CD4-positive, alpha-beta T cell (primary cell): ENCODE results near the gene PASK. TPM values are rescaled to one million over a fixed set of nuclear protein-coding genes. Genes with fewer than 3 reads are reported as not detected.

Experiments
- ATAC-seq: fragments of 200-7000 bp; cut with Tn5 transposase; one replicate; pipeline ENCODE4 v1.10.0; 2022; ENCODE audit warnings: mild to moderate bottlenecking; ENCODE audit not compliant: poor library complexity
- CTCF ChIA-PET: fragments of 350-600 bp; sonication (Branson Sonifier 250); formaldehyde crosslinking; loops from one replicate; lab custom pipeline; 2021; ENCODE audit warnings: antibody characterized with exemption, inconsistent platforms; lab: Charles Lee
- POLR2A ChIA-PET: fragments of 350-600 bp; sonication (Branson Sonifier 250); formaldehyde crosslinking; loops from one replicate; lab custom pipeline; 2021; ENCODE audit warnings: antibody characterized with exemption, inconsistent platforms; lab: Charles Lee
- DNase-seq, 14 experiments: peaks; one replicate each; pipeline ENCODE4 v3.0.0-alpha.2; 2013 to 2020; ENCODE audit warnings: mixed read lengths in 2 of 14
- H3K27ac ChIP-seq, 2 donors: one replicate each; pipeline versions ENCODE4 v1.5.1 to v1.7.0; 2013; ENCODE audit warnings: low read length in 2 of 2, low read depth in 1 of 2, mild to moderate bottlenecking in 1 of 2
- H3K27me3 ChIP-seq, 2 experiments: 1 replicate in 1 of 2; 2 replicates in 1 of 2; pipeline versions ENCODE4 v1.6.1 to v1.7.0; 2013; ENCODE audit warnings: low read length in 2 of 2, control low read depth in 1 of 2, mild to moderate bottlenecking in 1 of 2, moderate library complexity in 1 of 2; ENCODE audit not compliant: insufficient read depth in 2 of 2, control insufficient read depth in 1 of 2
- H3K36me3 ChIP-seq: one replicate; pipeline ENCODE4 v1.6.1; 2013; ENCODE audit warnings: low read length, control low read depth; ENCODE audit not compliant: insufficient read depth
- H3K4me1 ChIP-seq: one replicate; pipeline ENCODE4 v1.6.1; 2013; ENCODE audit warnings: low read length, control low read depth; ENCODE audit not compliant: insufficient read depth
- H3K4me3 ChIP-seq: one replicate; pipeline ENCODE4 v1.5.1; 2013; ENCODE audit warnings: mild to moderate bottlenecking, low read length, moderate library complexity
- H3K9me3 ChIP-seq, 2 experiments: 1 replicate in 1 of 2; 2 replicates in 1 of 2; pipeline versions ENCODE4 v1.6.1 to v1.7.0; 2013; ENCODE audit warnings: low read length in 2 of 2, mild to moderate bottlenecking in 2 of 2, control low read depth in 1 of 2, moderate library complexity in 1 of 2; ENCODE audit not compliant: control insufficient read depth in 1 of 2, insufficient read depth in 1 of 2
- H3K27ac Mint-ChIP-seq: one replicate; pipeline ENCODE4 v1.8.0; 2020; ENCODE audit warnings: mixed read lengths
- H3K27me3 Mint-ChIP-seq: one replicate; pipeline ENCODE4 v1.8.0; 2021; ENCODE audit warnings: mixed read lengths
- H3K36me3 Mint-ChIP-seq: one replicate; pipeline ENCODE4 v1.8.0; 2021; ENCODE audit warnings: low read depth, mixed read lengths
- H3K4me1 Mint-ChIP-seq: one replicate; pipeline ENCODE4 v1.8.0; 2021; ENCODE audit warnings: low read depth, mixed read lengths
- H3K4me3 Mint-ChIP-seq: one replicate; pipeline ENCODE4 v1.8.0; 2020; ENCODE audit warnings: mild to moderate bottlenecking, mixed read lengths
- H3K9me3 Mint-ChIP-seq: one replicate; pipeline ENCODE4 v1.8.0; 2020; ENCODE audit warnings: mixed read lengths
- CTCF ChIP-seq: fragments of 200-600 bp; IDR thresholded peaks from one replicate; pipeline ENCODE4 v1.8.0; 2022; ENCODE audit warnings: antibody characterized with exemption, mild to moderate bottlenecking
- intact Hi-C, 2 experiments: fragments of 100-400 bp; cut with DNase I in 1 of 2; cut with micrococcal nuclease in 1 of 2; formaldehyde crosslinking; loops; one replicate each; pipeline versions ENCODE4 v1.15.1 to v1.9.0; 2023 to 2025; cut with DNase I, micrococcal nuclease
- total RNA-seq, 174 experiments: library from RNA in 2 of 174; stranded (reverse) in 2 of 174; gene quantifications; one replicate each; pipeline ENCODE4 v1.2.3 and lab custom pipeline; 2021 to 2026

The PASK gene
- total RNA-seq, 2 experiments from 2014 or later, result 78.0 to 87.9 TPM

GRCh38 chr2:241083091-241083415, 66.2 kb downstream of the PASK start:
- no peak overlapping the region for H3K27ac Mint-ChIP-seq
- H3K4me1 Mint-ChIP-seq, result peaks cover 6% of the 10 kb centered on the region
- ATAC-seq, result no peak
- peaks cover 43% of the 10 kb centered on the region for H3K36me3 Mint-ChIP-seq
- Histone ChIP-seq H3K4me3 (no peak overlapping the region), H3K27ac (no peak overlapping the region), H3K36me3 (peaks cover 26% of the 10 kb centered on the region), H3K9me3 (peaks cover 0 to 7% of the 10 kb centered on the region in 2 experiments), H3K4me1 (peaks cover 11% of the 10 kb centered on the region), H3K27me3 (no peaks in the 10 kb centered on the region)
- no peaks in the 10 kb centered on the region for H3K27me3 Mint-ChIP-seq
- intact Hi-C loops, result loop anchor here in 1 of 2 experiments (10.0 kb wide), 1 partner anchor 132 kb away; no protein-coding TSS in a partner anchor
- H3K9me3 Mint-ChIP-seq, result no peaks in the 10 kb centered on the region
- H3K4me3 Mint-ChIP-seq, result no peak overlapping the region
- no peak for TF ChIP-seq CTCF
- POLR2A ChIA-PET, result interaction anchor here (1.3 to 1.6 kb wide), 2 partner anchors 19 to 25 kb away, joined by 3 to 4 read pairs; partner anchors contain the start of gene MTERF4
- no peak for DNase-seq
- CTCF ChIA-PET, result interaction anchor here (1.4 kb wide), 1 partner anchor 67 kb away, joined by 3 read pairs; the partner anchor contains the start of gene PPP1R7

DNA sequence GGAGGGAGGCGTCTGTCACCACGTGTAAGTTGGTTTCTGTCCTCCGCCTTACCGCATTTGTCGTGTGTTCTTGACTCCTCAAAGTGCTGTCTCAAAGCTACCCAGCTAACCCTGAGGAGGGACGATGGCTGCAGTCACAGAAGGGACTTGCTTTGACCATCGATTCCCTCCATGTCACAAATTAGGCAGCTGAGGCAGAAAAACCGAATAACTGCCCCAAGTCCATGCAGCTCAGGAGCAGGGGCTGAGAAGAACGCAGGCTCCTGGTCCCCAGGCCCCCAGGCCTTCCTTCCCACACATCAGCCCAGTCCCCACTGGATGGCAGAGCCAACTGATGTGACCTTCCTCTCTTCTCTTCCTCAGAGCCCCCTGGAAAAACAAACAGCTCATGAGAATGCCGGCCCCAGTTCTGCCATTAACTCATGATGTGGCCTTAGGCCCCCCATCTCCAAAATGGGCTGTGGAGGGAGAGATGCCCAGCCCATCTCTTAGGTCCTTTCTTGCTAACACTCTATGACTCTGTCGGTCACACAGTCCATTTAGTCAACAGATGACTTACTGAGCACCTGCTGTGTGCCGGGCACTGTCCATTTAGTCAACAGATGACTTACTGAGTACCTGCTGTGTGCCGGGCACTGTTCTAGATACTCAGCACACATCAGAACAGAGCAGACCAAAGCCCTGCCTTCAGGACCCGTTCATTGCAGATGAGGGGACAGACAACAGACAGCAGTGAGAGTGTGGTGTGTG, 66.8 kb downstream of the PASK start:
- POLR2A ChIA-PET, result interaction anchor here (1.0 to 1.6 kb wide), 2 partner anchors 19 to 25 kb away, joined by 3 to 4 read pairs; partner anchors contain the start of gene MTERF4
- Mint-ChIP-seq H3K27ac (no peak overlapping the region), H3K4me3 (no peak overlapping the region)

More for the DNA sequence above, 66.8 kb downstream of the PASK start:
- H3K27me3 Mint-ChIP-seq, result no peaks in the 10 kb centered on the region
- Histone ChIP-seq H3K27me3 (no peaks in the 10 kb centered on the region), H3K36me3 (peaks cover 20% of the 10 kb centered on the region), H3K4me1 (peaks cover 11% of the 10 kb centered on the region), H3K9me3 (peaks cover 0 to 7% of the 10 kb centered on the region in 2 experiments), H3K4me3 (no peak overlapping the region), H3K27ac (no peak overlapping the region)
- H3K4me1 Mint-ChIP-seq, result peaks cover 6% of the 10 kb centered on the region
- no peak for TF ChIP-seq CTCF
- CTCF ChIA-PET, result interaction anchor here (1.4 kb wide), 1 partner anchor 68 kb away, joined by 3 read pairs; the partner anchor contains the start of gene PPP1R7
- peaks cover 37% of the 10 kb centered on the region for H3K36me3 Mint-ChIP-seq
- intact Hi-C loops, result loop anchor here in 1 of 2 experiments (10.0 kb wide), 1 partner anchor 132 kb away; no protein-coding TSS in a partner anchor
- DNase-seq (no peak), ATAC-seq (no peak)
- H3K9me3 Mint-ChIP-seq, result no peaks in the 10 kb centered on the region
